ENCODE data around the gene PFN3. TPM values are rescaled to one million over a fixed set of nuclear protein-coding genes. Genes with fewer than 3 reads are reported as not detected.

PFN3 gene
- total RNA-seq, 2 donors from 2014 or later = not detected

- Histone ChIP-seq H3K36me3 (no peaks in the 10 kb centered on the region), H3K4me3 (no peak overlapping the region), H3K4me1 (peaks cover 0 to 13% of the 10 kb centered on the region in 2 donors), H3K27ac (no peak overlapping the region), H3K9me3 (no peaks in the 10 kb centered on the region), H3K27me3 (no peaks in the 10 kb centered on the region)
- DNase-seq (ENCODE audit: low spot score) = no peak
- TF ChIP-seq, protein P1, sequence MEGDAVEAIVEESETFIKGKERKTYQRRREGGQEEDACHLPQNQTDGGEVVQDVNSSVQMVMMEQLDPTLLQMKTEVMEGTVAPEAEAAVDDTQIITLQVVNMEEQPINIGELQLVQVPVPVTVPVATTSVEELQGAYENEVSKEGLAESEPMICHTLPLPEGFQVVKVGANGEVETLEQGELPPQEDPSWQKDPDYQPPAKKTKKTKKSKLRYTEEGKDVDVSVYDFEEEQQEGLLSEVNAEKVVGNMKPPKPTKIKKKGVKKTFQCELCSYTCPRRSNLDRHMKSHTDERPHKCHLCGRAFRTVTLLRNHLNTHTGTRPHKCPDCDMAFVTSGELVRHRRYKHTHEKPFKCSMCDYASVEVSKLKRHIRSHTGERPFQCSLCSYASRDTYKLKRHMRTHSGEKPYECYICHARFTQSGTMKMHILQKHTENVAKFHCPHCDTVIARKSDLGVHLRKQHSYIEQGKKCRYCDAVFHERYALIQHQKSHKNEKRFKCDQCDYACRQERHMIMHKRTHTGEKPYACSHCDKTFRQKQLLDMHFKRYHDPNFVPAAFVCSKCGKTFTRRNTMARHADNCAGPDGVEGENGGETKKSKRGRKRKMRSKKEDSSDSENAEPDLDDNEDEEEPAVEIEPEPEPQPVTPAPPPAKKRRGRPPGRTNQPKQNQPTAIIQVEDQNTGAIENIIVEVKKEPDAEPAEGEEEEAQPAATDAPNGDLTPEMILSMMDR (IDR thresholded peaks at IDR 0.05) = no peak
These were observed 26.7 kb downstream of the PFN3 start for GRCh38 chr5:177373806-177374205.

DNA sequence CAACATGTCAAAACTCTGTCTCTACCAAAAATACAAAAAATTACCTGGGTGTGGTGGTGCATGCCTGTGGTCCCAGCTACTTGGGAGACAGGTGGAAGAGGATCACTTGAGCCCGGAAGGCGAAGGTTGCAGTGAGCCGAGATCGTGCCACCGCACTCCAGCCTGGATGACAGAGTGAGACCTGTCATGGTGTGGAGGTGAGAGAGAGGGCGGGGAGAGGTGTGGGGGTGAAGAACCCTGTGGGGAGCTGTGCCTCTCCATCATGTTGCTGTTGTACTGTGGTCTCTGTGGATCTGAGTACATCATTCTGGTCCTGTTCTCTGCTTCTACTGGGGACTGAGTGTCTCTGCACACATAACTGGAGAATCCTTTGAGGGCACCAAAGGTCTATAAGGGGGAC, 27.6 kb downstream of the PFN3 start:
- H3K4me1 ChIP-seq = peaks cover 0 to 16% of the 10 kb centered on the region in 2 donors
- no peak overlapping the region for H3K4me3 ChIP-seq
- no peaks in the 10 kb centered on the region for H3K36me3 ChIP-seq
- no peaks in the 10 kb centered on the region for H3K9me3 ChIP-seq
- no peak overlapping the region for H3K27ac ChIP-seq
- DNase-seq (ENCODE audit: low spot score) = no peak
- TF ChIP-seq, protein P1 (IDR thresholded peaks at IDR 0.05) = no peak
- no peaks in the 10 kb centered on the region for H3K27me3 ChIP-seq

DNA sequence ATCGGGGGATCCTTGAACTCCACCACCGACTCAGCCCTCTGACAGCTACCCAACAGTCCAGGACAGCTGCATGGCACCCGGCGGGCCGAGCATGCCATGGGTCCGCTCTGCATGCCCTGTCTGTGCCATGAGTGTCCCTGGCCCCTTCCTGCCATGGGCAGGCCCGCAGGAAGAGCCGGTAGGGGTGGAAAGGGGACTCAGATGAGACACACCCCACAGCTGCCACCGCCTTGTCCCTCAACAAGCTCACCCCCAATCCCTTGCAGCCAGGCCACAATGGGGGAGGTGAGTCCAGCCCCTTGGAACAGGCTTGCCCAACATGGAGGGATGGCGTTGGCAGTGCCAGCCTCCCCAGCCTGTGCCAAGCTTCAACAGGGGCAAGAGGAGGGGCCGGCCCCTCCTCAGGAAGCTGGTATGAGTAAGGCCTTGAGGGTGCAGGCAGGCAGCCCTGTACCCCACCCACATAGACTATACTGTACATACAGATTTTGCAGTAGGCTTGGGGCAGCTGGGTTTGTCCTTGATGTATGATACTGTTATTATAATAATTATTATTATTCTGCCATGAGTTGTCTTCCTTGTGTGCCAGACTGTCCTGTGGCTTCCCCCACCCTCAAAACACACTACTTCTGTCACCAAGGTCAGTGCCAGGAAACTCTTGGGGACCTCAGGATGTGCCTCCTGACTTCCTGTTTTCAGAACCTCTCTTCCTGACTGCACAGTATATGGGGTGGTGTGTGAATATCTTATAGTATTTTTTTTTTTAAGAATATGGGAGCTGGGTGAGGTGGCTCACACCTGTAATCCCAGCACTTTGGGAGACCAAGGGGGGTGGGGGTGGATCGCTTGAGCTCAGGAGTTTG, 28.2 kb downstream of the PFN3 start:
- Histone ChIP-seq H3K27me3 (no peaks in the 10 kb centered on the region), H3K36me3 (no peaks in the 10 kb centered on the region), H3K4me3 (no peak overlapping the region), H3K27ac (no peak overlapping the region), H3K9me3 (no peaks in the 10 kb centered on the region), H3K4me1 (peaks cover 0 to 22% of the 10 kb centered on the region in 2 donors)
- TF ChIP-seq, protein P1 (IDR thresholded peaks at IDR 0.05) = no peak
- DNase-seq (ENCODE audit: low spot score) = no peak

GRCh38 chr5:177371120-177372033, 29.1 kb downstream of the PFN3 start:
- TF ChIP-seq, protein P1 (IDR thresholded peaks at IDR 0.05) = no peak
- peak overlapping the region; percentile 32 to 36 for H3K4me3 ChIP-seq
- H3K4me1 ChIP-seq = peaks cover 0 to 28% of the 10 kb centered on the region in 2 donors
- H3K27ac ChIP-seq = no peak overlapping the region
- no peak for DNase-seq (ENCODE audit: low spot score)
- H3K36me3 ChIP-seq = no peaks in the 10 kb centered on the region
- H3K9me3 ChIP-seq = no peaks in the 10 kb centered on the region
- no peaks in the 10 kb centered on the region for H3K27me3 ChIP-seq

DNA sequence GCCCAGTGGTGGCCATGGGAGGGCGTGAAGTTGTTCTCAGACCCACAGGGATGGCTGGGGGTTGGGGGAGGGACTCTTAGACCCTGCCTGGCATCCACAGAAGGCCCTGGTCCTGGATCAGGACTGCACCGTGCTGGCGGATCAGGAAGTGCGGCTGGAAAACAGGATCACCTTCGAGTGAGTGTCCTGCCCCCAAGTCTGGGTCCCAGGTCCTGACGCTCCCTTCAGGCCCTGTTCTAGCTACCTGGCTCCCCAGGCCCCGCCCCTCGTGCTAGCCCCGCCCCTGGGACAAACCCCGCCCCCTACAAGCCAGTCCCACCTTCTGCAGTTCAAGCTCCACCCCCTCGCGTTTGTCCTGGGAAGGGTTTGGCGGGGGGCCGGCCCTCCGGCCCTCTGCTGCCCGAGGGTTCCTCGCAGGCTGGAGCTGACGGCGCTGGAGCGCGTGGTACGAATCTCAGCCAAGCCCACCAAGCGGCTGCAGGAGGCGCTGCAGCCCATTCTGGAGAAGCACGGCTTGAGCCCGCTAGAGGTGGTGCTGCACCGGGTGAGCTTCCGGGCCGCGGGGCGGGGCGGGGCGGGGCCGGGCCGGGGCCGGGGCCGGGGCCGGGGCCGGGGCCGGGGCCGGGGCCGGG, 29.9 kb downstream of the PFN3 start:
- no peak overlapping the region for H3K27ac ChIP-seq
- H3K36me3 ChIP-seq = no peaks in the 10 kb centered on the region
- H3K4me1 ChIP-seq = peaks cover 0 to 36% of the 10 kb centered on the region in 2 donors
- peak overlapping the region; percentile 32 to 36 for H3K4me3 ChIP-seq
- DNase-seq (ENCODE audit: low spot score) = peak; percentile 73
- no peaks in the 10 kb centered on the region for H3K9me3 ChIP-seq
- TF ChIP-seq, protein P1 (IDR thresholded peaks at IDR 0.05) = peak in 1 of 2 donors; percentile 54
- H3K27me3 ChIP-seq = no peaks in the 10 kb centered on the region
